Fibroblast of villous mesenchyme (primary cell): ENCODE data around the gene SPATA46. TPM values are rescaled to one million over a fixed set of nuclear protein-coding genes. Genes with fewer than 3 reads are reported as not detected.

ENCODE experiments used
- DNase-seq: peaks from one replicate; pipeline ENCODE4 v3.0.0-alpha.2; 2010; ENCODE audit warnings: low read depth
- H3K4me3 ChIP-seq: 2 replicates; pipeline ENCODE4 v1.5.1; 2011; ENCODE audit warnings: low read depth, mild to moderate bottlenecking, low read length
- total RNA-seq: library from RNA; depleted of rRNA; stranded (reverse); fragments of >200 nt; gene quantifications from 2 replicates; pipeline ENCODE4 v1.2.3, GENCODE V29; 2012
- TF ChIP-seq, protein P1 (sequence below): IDR thresholded peaks from 2 replicates; pipeline ENCODE4 v1.5.1; 2012; ENCODE audit warnings: low read depth, mild to moderate bottlenecking, low read length; ENCODE audit not compliant: insufficient read depth

The SPATA46 gene
- total RNA-seq, 1 donor, result not detected

DNA sequence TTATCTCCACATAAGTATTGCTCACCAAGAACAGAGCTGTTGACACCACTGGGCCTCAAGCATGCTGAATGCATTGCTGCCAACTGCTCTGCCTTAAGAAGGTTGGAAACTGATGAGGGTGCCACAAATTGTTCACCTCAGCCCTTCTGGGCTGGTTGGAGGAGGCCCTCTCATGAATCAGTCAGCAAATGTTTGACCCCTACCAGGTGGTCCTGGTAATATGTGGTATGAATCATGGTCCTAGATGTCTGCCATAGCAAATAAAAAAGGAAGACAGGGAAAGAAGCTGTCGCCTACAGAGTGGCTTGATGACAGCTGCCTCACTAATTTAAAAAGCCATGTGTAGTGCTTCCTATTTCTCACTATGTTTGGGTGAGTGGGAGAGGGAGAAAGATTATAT lies 12.2 kb downstream of the SPATA46 start:
- no peak overlapping the region for H3K4me3 ChIP-seq
- DNase-seq, result no peak
- TF ChIP-seq, protein P1, sequence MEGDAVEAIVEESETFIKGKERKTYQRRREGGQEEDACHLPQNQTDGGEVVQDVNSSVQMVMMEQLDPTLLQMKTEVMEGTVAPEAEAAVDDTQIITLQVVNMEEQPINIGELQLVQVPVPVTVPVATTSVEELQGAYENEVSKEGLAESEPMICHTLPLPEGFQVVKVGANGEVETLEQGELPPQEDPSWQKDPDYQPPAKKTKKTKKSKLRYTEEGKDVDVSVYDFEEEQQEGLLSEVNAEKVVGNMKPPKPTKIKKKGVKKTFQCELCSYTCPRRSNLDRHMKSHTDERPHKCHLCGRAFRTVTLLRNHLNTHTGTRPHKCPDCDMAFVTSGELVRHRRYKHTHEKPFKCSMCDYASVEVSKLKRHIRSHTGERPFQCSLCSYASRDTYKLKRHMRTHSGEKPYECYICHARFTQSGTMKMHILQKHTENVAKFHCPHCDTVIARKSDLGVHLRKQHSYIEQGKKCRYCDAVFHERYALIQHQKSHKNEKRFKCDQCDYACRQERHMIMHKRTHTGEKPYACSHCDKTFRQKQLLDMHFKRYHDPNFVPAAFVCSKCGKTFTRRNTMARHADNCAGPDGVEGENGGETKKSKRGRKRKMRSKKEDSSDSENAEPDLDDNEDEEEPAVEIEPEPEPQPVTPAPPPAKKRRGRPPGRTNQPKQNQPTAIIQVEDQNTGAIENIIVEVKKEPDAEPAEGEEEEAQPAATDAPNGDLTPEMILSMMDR, result no peak

- no peak for DNase-seq
- TF ChIP-seq, protein P1, result no peak
- H3K4me3 ChIP-seq, result no peak overlapping the region
Observed at GRCh38 chr1:162363823-162364222, 12.8 kb downstream of the SPATA46 start.

DNA sequence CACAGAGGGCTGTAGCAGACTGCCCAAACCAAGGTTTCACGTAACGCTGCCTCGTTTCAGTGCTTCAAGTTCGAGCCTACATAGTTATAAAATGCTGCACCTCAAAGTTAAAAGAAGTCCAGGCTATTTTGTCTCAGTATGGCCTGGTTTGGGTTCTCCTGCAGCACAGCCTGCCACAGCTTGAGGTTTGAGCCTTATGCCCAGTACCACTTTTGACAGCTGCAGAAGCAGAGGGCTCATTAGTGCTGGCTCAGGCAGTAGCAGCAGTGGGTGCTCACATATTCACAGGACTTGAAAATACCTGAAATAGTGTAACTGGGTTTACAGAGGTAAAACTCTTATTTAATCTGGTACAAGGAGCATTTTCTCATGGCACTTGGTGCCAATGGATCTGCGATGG lies 15.3 kb downstream of the SPATA46 start:
- no peak for DNase-seq

GRCh38 chr1:162360874-162361260 lies 15.8 kb downstream of the SPATA46 start:
- DNase-seq, result no peak
- TF ChIP-seq, protein P1, result no peak
- no peak overlapping the region for H3K4me3 ChIP-seq

More for the DNA sequence above, 15.3 kb downstream of the SPATA46 start:
- no peak overlapping the region for H3K4me3 ChIP-seq
- TF ChIP-seq, protein P1, result no peak

DNA sequence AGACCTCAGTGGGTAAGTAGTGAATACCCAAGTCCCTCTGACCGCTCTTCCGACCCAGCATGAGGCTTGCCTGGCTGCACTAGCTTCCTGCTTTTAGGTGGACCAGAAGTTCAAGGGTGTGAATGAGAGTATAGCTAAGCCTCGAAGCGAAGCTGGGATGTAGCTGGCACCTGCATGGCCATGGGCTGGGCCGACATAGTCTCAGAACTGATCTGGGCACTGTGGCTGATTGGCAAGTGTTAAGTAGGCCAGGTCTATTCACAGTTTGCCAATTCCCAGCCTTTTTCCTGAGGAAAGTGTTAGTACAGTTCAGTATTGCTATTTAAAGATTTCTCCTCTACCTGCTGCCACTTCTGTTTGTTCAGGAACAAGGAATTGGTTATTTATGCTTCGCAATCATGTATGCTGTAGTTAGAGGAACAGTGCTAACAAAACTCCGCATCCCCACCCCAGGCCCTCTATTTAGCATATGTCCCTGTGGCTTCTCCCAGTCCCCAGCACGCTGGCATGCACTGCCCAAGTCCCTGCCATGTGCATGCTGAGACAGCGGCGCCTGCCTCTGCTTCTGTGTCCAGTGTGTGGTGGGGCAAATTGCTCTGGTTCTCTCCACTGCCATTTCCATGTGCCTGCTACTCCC lies 16.3 kb downstream of the SPATA46 start:
- TF ChIP-seq, protein P1, result no peak
- H3K4me3 ChIP-seq, result no peak overlapping the region
- no peak for DNase-seq

- DNase-seq, result no peak
- TF ChIP-seq, protein P1, result no peak
- no peak overlapping the region for H3K4me3 ChIP-seq
Observed at GRCh38 chr1:162359523-162360236, 17.0 kb downstream of the SPATA46 start.
